AG10803 (cell line): ENCODE data around the gene MRPL39.

Experiments
- DNase-seq: peaks from one replicate; pipeline ENCODE4 v3.0.0; 2010; ENCODE audit warnings: low read depth
- H3K4me3 ChIP-seq: 2 replicates; pipeline ENCODE4 v1.5.1; 2011; ENCODE audit warnings: mild to moderate bottlenecking, low read length, control low read depth
- TF ChIP-seq, protein P1 (sequence below): conservative IDR thresholded peaks from 2 replicates; pipeline ENCODE4 v1.5.1; 2011; ENCODE audit warnings: mild to moderate bottlenecking, low read length, control low read depth, inconsistent platforms

MRPL39 gene

DNA sequence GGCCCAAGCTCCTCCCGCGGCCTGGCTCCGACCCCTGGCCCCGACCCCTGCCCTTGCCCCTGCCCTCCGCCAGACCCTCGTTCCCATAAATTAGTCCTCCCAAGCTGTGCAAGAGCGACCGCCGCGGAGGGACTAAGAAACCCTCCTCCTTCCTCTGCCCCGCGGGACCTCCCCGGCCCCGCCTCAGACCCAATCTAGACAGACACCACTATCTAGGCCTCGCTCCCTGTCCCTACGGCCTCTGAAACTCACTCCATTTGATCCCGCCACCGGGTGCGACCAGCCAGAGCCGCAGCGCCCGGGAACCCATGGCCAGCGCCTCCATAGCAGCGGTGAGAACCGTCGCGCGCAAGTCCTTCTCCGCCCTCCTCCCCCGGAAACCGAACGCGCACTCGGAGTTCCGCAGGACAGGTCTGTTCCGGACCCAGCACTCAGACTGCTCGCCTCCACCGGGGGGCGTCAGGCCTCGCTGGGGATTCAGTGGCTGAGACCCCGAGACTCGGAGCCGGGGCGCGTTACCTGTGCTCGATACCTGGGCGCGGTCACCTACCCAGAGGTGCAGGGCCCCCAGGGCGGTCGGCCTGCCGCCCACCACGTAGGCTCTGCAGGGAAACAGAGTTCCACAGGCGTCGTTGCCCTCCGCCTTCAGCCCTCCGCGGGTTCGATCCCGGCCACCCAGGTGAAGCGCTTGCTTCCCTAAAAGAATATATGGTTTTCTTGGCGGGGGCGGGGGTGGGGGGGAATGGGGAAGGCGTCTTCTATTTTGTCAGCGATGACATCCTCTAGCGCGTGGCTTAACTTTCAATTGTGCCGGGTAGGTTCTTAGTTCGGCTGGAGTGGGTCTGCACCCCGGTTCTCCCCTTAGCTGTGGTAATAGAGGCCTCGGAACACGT, at the start of gene MRPL39:
MRPL39 (minus strand) TSS at position 331 of the 893 bp plus-strand sequence; CDS start at position 325, 6 bp downstream.
- TF ChIP-seq, protein P1, sequence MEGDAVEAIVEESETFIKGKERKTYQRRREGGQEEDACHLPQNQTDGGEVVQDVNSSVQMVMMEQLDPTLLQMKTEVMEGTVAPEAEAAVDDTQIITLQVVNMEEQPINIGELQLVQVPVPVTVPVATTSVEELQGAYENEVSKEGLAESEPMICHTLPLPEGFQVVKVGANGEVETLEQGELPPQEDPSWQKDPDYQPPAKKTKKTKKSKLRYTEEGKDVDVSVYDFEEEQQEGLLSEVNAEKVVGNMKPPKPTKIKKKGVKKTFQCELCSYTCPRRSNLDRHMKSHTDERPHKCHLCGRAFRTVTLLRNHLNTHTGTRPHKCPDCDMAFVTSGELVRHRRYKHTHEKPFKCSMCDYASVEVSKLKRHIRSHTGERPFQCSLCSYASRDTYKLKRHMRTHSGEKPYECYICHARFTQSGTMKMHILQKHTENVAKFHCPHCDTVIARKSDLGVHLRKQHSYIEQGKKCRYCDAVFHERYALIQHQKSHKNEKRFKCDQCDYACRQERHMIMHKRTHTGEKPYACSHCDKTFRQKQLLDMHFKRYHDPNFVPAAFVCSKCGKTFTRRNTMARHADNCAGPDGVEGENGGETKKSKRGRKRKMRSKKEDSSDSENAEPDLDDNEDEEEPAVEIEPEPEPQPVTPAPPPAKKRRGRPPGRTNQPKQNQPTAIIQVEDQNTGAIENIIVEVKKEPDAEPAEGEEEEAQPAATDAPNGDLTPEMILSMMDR, result peak; percentile 66
- DNase-seq, result peak; percentile 85

DNA sequence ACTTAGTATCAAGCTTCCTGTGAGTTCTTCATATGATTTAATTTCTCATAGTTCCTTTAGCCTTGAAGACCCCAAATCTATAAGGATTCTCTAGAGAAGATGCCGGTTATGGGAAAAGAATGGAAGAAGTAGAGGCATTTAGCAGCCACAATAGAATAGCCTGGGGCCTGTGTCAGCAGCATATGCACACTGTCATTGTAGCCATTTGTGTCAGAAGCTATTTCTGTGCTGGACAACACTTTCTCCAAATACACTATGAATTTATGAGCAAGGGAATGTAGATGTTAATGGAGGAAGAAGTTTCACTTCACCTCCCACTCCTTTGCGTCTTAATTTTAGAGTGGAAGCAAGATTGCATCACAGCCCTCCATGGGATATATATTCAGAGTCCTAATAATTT, 49.1 kb upstream of the MRPL39 start:
- TF ChIP-seq, protein P1, result no peak
- H3K4me3 ChIP-seq, result no peak overlapping the region
- DNase-seq, result no peak

More for the DNA sequence above, at the start of gene MRPL39:
- peak within 1 kb of the TSS; percentile 87 for H3K4me3 ChIP-seq

DNA sequence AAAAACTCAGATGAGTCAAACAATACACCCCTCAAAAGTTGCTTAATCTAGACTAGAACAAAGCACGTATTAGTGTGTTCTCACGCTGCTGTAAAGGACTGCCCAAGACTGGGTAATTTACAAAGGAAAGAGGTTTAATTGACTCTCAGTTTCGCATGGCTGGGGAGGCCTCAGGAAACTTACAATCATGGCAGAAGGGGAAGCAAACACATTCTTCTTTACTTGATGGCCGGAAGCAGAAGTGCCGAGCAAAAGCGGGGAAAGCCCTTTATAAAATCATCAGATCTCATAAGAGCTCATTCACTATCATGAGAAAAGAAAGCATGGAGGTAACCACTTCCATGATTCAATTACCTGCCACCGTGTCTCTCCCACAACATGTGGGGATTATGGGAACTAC, 41.9 kb upstream of the MRPL39 start:
- H3K4me3 ChIP-seq, result no peak overlapping the region
- TF ChIP-seq, protein P1, result no peak
- no peak for DNase-seq

DNA sequence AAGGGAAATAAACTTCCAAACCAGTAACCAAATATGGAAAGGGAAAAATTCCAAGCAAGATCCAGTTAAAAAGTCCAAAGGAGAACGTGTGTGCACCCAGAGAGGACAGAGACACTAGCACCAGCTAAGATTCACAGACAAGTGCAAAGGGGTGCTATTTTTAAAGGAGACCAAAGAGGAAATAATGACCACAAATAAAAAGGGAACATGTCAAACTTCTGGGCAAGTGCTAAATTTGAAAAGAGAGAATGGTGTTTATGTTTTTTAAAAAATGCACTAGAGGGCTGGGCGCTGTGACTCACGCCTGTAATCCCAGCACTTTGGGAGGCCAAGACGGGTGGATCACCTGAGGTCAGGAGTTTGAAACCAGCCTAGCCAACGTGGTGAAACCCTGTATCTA, 40.4 kb upstream of the MRPL39 start:
- TF ChIP-seq, protein P1, result no peak
- DNase-seq, result no peak
- no peak overlapping the region for H3K4me3 ChIP-seq

DNA sequence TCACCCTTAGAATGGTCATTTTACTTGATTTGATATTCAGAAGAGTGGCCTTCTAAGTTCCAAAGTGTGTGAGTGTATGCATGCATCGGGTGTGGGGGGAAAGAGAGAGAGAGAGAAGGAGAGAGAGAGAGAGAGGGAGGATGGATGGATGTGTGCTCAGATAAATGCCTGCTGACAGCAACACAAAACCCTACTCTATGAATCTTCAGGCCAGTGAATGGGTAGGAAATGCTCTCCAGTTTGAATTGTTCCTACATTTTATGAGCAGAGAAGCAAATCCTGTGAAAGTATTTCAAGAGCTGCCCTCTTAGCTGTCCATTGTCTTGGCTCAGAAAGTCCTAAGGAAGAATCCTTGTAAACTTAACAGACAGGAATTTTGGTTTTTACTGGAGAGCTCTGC, 39.2 kb upstream of the MRPL39 start:
- H3K4me3 ChIP-seq, result no peak overlapping the region
- TF ChIP-seq, protein P1, result no peak
- DNase-seq, result no peak

DNA sequence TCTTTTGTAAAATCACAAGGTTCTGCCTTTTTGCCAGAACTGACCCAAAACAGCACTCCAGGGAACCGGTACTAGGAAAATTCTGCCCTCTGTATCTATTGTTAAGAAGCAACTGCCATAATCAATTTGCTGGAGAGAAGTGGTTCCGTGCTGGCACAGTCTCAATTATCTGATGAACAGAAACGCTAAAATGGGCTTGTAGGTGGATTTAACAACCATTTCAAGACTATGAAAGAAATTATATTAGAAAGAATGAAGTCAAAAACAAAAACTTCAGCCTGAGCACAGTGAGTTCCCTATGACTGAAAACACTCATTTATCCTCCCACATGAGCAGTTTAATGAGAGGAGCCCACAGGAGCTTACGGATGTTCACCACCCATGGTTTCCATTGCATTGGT, 36.2 kb upstream of the MRPL39 start:
- H3K4me3 ChIP-seq, result no peak overlapping the region
- TF ChIP-seq, protein P1, result no peak
- DNase-seq, result no peak

DNA sequence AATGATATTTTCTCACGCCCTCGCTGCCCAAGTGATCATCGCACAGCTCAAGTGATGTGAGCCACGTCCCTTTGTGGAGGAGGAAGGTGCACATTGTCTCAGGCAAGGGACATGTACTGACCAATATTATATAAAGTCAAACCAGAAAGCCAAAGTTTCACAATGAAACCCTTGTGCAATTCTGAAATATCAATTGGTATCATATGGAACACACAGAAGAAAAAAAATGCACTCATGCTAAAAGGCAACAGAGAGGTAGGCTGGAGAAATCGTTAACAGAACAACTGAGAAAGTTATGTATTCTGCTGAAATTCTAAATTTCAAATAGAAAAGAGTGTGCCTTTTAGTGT, 33.6 kb upstream of the MRPL39 start:
- TF ChIP-seq, protein P1, result no peak
- no peak for DNase-seq
- peak overlapping the region; percentile 67; the same call in 1 of the 2 replicates for H3K4me3 ChIP-seq
